Measurements from ENCODE around the gene CRK. TPM values are rescaled to one million over a fixed set of nuclear protein-coding genes. Genes with fewer than 3 reads are reported as not detected.
A peak's percentile ranks its signal among the peaks of the same experiment; 100 is the strongest.
"Not testable (repeated sequence)": the region's sequence is repeated elsewhere in the genome, so short reads cannot be mapped to it uniquely, and the experiment has no call there.

Gene CRK
- total RNA-seq, 1 donor from 2014 or later, result 51.9 TPM

DNA sequence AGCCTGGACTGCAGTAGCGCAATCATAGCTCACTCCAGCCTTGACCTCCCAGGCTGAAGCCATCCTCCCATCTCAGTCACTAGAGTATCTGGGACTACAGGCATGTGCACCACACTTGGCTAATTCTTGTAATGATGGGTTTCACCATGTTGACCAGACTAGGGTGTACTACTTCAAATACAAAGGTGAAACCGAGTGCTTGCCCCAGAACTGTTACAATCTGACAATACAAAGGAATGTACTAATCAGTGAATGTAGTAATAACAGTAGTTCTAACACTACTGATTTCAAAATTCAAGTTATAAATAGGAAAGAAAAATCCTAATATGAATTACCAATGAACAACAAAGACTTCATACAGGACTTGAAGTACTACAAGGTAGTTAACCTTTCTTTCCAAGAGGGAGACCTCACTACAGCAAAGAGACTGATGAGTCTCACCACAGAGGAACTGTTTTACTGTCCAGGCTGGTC is 24.4 kb downstream of the CRK start:
- DNase-seq (ENCODE audit: low read depth), result no peak

DNA sequence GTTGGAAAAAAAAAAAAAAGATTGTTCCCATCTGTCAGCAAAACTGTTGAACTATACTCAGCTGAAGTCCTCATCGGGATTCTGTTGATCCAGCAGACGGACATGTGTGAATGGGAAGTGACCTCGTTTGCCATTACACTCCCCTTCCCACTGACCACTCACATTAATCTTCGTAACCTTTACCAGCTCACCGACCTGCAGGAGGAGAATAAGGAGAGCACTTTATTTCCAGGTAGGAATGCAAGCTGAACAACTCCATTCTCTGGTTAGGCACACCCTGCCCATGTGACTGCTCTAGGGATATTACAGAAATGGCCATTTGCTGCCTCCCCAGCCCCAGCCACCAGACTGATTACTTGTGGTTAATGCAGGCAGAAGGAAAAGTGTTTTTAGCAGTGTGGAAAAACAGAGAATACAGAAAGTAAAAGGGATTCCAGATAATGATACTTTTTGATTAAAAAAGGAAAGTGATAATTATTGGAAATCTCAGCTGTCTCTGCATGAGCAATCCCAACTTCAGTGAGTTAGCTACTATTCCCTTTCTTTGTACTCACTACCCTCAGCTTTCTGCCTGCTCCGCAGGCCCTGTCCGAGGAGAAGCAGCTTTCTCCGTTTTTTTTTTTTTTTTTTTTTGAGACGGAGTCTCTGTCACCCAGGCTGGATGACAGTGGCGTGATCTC is 32.4 kb downstream of the CRK start:
- DNase-seq (ENCODE audit: low read depth), result peak; percentile 37

DNA sequence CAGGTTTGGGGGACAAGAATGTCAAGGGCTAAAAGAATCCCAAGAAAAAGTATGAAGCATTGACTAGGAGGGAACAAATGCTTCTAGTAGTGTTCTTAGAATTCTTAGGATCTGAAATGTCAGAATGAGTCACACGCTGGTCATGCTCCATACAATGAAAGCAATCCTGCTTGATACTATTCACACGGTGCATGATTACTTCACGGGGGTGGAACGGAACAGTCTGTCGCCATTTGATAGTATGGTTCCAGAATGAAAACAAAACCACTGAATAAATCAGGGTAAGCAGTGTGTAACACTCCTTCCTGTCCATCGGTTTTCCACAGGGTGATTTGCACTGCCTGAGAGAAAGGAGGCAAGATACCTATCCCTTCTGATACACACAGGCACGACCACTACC is 33.1 kb downstream of the CRK start:
- DNase-seq (ENCODE audit: low read depth), result peak; percentile 69

DNA sequence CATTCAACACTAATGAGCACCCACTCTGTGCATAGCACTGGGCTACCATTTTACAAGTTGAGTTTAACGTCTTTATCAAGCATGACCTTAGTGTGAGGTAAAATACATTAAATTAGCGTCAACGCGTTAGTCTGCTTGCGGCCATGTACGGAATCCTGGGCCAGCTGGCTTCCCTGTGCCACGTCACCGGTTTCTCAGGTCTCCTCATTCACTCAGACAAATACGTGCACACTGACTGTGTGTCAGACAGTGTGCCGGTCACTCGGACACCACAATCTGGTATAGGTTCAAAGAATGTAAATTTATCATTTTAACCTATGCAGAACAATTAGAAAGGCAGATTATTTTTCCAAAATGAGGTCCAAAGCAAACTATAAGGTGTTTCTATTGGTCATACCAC is 34.6 kb downstream of the CRK start:
- DNase-seq (ENCODE audit: low read depth), result no peak

DNA sequence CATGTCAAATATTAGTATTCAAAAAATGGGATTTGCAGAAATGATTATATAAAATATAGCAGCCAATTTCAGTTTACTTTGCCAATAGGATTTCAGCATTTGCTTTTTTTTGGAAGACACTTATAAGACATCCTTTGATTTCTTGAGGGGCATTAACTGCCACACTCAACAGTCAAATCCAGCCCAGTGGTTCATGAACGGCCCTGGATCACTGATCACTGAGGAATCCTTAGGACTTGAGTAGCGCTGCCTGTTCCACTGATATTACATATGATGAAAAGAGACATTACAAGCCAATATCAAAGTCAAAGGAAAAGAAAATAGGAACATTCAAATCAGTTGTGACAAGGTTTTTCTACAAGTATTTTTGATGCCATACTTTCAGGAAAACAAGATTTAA is 35.1 kb downstream of the CRK start:
- DNase-seq (ENCODE audit: low read depth), result no peak

DNA sequence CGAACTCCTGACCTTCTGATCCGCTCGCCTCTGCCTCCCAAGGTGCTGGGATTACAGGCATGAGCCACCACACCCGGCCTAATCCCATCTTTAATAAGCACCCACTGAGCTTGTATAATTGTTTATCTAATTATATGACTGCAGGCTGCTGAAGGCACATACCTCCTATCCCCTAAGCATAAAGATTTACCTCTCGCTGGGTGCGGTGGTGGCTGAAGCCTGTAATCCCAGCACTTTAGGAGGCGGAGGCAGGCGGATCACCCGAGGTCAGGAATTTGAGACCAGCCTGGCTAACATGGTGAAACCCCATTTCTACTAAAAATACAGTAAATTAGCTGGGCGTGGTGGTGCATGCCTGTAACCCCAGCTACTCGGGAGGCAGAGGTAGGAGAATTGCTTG is 35.9 kb downstream of the CRK start:
- no peak for DNase-seq (ENCODE audit: low read depth)

DNA sequence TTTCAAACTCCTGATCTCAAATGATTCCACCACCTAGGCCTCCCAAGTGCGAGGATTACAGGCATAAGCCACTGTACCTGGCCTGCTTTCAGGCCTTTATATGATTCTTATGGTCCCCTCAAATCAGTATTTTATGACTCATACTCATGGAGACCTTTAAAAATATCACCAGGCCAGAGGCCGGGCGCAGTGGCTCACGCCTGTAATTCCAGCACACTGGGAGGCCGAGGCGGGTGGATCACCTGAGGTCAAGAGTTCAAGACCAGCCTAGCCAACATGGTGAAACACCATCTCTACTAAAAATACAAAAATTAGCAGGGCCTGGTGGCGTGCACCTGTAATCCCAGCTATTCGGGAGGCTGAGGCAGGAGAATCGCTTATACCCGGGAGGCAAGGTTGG is 37.6 kb downstream of the CRK start:
- DNase-seq (ENCODE audit: low read depth), result not testable (repeated sequence)

DNA sequence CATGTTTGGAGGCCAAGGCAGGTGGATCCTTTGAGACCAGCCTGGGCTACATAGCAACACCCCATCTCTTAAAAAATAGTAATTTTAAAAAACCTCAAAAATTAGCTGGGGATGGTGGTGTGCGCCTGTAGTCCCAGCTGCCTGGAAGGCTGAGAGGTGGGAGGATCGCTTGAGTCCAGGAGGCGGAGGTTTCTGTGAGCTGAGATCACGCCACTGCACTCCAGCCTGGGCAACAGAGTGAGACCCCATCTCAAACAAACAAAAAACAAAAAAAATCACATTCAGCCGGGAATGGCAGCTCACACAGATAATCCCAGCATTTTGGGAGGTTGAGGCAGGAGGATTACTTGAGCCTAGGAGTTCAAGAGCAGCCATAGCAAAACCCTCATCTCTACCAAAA is 39.6 kb downstream of the CRK start:
- DNase-seq (ENCODE audit: low read depth), result no peak

DNA sequence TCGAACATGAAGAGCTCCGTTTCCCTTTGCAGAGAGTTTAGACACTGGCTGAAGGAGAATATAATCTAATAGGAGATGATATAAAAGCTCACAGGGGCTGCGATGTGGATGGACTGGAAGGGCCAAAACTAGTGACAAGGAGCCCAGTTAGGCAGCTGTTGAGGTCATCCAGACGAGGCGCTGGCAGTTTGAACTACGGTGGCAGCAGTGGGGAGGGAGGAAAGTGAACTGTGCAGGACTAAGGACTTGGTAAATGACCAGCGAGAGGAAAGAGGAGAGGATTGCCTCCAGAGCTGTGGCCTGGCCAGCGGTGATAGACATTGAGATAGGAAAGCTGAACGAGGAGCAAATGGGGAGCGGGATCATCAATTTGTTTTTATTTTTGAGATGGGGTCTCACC is 41.4 kb downstream of the CRK start:
- no peak for DNase-seq (ENCODE audit: low read depth)

DNA sequence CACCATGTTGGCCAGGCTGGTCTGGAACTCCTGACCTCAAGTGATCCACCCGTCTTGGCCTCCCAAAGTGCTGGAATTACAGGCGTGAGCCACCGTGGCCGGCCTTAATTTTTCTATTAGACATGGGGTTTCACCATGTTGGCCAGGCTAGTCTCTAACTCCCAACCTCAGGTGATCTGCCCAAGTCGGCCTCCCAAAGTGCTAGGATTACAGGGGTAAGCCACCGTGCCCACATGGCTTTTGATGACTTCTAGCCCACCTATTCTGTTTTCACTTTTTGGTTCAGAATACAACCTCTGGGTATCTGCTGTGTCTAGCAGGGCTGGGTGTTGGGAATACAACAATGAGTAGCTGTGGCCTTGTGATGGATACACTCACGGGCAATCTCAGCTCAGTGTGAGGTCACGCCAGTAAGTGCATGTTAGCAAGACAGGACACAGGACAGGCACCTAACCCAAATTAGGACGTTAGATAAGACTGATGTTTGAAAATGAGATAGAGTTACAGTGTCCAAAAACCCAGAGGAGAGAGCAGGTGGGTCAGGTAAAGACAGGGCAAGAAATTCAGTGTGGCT is 41.9 kb downstream of the CRK start:
- no peak for DNase-seq (ENCODE audit: low read depth)

DNA sequence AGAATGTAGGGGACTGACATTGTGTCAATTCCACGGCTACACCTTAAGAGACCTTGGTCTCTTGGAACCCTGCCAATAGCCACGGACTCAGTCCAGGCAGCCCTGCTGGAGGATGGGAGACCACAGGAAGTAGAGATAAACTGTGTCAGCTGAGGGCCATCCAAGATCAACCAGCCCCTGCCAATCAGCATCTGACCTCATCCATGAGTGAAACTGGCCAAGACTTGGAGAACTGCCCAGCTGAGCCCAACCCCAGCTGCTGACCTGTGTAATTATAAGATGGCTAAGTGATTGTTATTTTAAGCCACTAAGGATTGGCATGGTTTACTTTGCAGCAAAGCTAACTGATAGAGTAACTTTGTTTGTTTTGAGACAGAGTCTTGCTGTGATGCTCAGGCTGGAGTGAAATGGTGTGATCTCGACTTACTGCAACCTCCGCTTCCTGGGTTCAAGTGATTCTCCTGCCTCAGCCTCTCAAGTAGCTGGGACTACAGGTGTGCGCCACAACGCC is 42.7 kb downstream of the CRK start:
- DNase-seq (ENCODE audit: low read depth), result peak; percentile 96

DNA sequence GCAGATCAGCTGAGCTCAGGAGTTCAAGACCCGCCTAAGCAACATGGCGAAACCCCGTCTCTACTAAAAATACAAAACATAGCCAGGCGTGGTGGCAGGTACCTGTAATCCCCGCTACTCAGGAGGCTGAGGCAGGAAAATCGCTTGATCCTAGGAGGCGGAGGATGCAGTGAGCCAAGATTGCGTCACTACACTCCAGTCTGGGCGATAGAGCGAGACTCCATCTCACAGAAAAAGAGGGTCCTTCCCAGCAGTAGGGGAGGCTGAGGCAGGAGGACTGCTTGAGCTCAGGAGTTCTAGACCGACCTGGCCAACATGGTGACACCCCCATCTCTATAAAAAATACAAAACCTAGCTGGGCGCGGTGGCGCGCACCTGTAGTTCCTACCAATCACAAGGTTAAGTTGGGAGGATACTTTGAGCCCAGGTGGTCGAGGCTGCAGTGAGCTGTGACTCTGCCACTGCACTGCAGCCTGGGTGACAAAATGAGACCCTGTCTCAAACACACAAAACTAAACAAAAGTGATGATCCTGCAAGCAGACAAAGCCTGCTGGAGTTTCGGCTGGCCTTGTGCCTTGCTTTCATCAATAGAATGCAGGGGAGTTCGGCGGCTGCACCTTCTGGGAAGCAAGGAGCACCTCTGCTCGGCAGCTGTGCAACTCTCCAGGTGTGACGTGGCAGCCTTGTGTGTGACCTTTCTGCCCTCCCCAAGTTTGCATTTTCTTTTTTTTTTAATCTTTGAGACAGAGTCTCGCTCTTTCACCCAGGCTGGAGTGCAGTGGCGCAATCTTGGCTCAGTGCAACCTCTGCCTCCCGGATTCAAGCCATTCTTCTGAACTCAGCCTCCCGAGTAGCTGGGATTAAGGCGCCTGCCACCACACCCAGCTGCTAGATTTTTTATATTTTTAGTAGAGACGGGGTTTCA is 43.6 kb downstream of the CRK start:
- DNase-seq (ENCODE audit: low read depth), result no peak

DNA sequence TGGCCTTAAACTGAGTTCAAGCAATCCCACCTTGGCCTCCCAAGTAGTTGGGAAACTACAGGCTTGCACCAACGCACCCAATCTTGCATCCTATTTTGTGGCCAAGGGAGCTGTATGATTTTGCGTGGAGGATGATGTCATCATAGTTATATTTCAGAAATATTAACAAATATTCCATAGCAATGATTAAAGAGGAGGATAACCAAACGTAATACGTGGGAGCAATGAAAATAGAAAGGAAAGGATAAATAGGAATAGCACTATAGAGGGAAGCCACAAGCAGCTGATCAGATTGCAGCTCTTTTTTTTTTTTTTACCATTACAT is 53.8 kb downstream of the CRK start:
- no peak for DNase-seq (ENCODE audit: low read depth)

DNA sequence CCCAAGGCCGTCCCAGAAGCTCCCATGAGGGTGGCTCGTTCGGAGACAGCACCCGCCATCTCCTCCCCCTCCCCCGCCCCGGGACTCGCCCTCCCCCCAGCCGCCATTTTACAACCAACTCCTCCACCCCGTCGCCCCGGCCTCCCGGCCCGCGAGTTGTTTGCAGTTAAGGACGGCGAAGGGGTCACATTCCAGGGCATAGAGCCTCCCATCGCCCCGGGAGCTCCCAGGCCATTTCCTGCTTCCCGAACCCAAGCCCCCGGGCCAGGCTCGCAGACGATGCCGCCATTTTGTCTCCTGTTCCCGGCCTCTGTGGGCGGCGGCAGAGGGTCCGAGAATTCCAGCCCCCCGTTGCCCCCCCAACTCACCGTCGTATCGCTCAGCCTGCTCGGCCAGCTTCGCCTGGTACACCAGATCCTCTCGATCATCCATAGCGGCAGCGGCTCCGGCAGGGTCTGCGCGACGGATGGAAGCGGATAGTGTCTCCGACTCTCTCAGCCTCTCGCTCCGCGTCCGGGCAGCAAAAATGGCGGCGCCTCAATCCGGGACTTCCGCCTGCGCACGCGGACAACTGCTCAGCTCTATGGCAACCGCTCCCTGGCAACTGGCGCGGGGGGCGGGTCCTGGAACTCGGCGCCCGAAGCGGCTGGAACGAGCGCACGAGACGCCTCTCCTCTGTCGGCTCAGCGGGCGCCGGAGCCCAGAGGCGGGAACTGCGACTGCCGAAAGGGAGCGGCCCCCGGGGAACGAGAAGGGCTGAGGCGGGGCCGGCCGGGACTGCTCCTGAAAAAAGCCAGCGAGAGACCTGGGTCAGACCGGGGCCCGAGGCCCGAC is 56.1 kb downstream of the CRK start, which contains the start of gene YWHAE:
Gene YWHAE, minus strand, starts transcription at position 544 of the 834 bp plus-strand sequence. Its CDS starts 112 bp downstream, at position 432.
- DNase-seq (ENCODE audit: low read depth), result peak; percentile 96

DNA sequence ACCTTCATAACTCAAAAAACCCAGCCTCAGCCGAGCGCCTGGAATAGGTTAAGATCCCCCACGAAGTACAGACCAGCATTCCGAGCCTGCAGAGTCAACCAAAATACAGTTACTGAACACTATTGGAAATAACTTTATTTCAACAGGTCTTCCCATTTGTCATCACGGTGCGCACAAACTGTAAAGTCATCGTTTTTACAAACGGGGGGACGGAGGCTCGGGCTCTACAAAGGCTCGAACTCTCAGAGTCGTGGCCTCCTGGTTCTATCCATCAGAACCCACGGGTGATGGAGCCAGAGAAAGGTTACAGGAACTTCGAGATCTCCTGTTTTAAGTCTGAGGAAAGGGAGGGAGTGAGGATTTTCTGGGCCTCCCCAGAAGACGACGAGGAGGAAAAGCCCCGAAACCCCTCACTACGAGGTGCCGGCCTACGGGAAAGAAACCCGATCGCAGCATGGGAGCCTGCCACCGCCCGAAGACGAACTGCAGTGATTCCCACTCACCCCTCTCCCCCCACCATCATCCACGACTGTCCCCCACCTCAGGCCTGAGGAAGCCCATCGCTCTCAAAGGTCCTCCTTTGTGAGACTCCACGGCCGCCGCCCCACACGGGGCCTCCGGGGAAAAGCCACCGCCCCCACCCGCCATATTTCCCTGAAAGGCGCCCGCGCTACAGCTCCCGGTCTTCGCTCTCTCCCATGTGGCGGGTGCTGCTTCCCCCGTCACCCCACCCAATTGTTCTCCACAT is 56.9 kb downstream of the CRK start:
- DNase-seq (ENCODE audit: low read depth), result peak; percentile 30

DNA sequence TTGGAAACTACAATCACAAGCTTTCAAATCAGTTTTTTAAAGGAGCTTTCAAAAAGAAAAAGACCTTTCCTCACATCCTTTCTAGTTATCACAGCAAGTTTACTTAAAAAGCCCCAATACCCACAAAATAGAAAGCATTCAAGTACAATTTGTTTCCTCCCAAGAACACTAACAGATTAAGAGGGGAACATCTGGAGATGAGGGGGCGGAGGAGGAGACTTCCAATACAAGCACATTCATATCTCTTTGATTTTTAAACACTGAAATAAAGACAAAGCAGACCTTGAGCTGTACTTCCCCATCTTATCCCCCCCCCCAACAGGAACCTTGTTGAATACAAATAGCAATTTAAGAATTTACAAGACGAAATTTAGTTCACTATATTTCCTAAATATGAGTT is 58.0 kb downstream of the CRK start:
- no peak for DNase-seq (ENCODE audit: low read depth)

DNA sequence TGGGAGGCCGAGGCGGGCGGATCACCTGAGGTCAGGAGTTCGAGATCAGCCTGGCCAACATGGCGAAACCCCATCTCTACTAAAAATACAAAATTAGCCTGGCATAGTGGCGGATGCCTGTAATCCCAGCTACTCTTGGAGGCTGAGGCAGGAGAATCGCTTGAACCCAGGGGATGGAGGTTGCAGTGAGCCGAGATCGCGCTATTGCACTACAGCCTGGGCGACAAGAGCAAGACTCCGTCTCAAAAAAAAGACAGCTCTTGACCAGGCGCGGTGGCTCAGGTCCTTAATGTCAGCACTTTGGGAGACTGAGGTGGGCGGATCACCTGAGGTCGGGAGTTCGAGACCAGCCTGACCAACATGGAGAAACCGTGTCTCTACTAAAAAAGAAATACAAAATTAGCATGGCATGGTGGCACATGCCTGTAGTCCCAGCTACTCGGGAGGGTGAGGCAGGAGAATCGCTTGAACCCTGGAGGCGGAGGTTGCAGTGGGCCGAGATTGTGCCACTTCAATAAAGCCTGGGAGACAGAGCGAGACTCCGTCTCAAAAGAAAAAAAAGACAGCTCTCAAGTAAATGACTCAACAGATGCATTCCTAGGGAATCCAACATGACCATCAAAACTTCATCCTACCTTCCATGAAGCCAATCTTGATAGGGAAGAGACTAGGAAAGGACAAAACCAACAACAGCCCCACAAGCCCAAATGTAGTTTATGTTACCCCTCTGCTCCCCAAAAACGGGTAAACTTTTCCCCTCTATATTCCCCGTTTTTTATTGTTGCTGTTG is 60.0 kb downstream of the CRK start:
- not testable (repeated sequence) for DNase-seq (ENCODE audit: low read depth)

DNA sequence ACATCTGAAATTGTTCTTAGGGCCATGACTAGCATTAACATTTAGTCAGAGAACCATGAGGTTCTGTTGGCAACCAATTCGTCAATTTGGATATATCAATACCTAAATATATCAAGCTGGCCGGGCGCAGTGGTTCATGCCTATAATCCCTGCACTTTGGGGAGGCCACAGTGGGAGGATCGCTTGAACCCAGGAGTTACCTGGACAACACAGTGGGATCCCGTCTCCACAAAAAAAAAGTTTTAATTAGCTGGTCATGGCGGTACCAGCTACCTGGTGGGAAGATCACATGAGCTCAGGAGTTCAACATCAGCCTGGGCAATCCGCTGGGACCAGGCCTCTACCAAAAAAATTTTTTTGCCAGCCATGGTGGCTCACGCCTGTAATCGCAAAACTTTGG is 64.5 kb downstream of the CRK start:
- no peak for DNase-seq (ENCODE audit: low read depth)

Measured in myocyte (in vitro differentiated cells).